ENCODE measurements around the gene PEX5L.
"Not testable (repeated sequence)": the region's sequence is repeated elsewhere in the genome, so short reads cannot be mapped to it uniquely, and the experiment has no call there.

PEX5L gene, protein sequence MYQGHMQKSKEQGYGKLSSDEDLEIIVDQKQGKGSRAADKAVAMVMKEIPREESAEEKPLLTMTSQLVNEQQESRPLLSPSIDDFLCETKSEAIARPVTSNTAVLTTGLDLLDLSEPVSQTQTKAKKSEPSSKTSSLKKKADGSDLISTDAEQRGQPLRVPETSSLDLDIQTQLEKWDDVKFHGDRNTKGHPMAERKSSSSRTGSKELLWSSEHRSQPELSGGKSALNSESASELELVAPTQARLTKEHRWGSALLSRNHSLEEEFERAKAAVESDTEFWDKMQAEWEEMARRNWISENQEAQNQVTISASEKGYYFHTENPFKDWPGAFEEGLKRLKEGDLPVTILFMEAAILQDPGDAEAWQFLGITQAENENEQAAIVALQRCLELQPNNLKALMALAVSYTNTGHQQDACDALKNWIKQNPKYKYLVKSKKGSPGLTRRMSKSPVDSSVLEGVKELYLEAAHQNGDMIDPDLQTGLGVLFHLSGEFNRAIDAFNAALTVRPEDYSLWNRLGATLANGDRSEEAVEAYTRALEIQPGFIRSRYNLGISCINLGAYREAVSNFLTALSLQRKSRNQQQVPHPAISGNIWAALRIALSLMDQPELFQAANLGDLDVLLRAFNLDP
- long read RNA-seq, donor 1, result 0 reads
- long read RNA-seq, donor 2, result 0 reads
- long read RNA-seq, donor 3, result 0 reads
- long read RNA-seq, donor 4, result 0 reads
- long read RNA-seq, donor 5, full-length matches to known transcripts, result 1 of 1 reads
- long read RNA-seq, donor 5, partial matches to known transcripts, result 0 of 1 reads
- long read RNA-seq, donor 5, other reads (novel, unspliced or antisense), result 0 of 1 reads
- long read RNA-seq, donor 6, result 0 reads
- long read RNA-seq, donor 7, result 0 reads
- long read RNA-seq, donor 8, result 0 reads

DNA sequence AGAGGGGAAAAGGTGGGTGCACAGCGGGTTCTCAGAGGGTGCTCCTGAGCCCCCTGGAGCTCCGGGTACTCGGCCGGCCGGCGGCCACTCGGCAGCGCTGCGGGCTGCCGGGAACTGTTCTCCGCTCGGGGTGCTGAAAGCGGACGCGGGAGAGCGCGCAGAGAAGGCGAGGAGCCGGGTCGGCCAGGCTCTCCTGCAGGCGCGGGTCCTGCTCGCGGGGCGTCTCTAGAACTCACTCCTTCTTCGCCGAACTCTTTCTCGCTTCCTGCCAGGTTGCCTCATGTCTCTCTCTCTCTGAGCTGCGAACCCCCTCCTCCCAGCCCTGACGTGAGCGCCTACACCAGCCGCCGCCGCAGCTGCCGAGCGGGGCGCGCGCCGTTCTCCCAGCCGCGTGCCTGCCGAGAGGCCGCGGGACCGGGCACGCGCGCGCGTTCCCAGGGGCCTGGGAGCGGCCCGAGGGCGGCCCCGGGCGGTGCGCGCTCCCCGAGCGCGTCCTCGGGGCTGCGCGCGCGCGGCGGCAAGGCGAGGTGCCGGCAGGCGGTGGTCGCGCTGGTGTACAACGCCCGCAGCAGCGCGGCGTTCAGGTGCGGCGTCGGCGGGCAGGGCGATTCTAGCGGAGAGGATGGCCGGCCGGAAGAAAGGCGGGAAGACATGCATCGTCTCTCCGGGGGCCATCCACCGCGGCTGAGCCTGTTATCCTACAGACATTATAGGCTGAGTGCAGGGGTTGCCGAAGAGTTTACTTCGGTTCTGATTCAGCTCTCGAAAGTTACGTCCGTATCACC, at the start of gene PEX5L:
Gene PEX5L (minus strand): TSS at position 267 of the 785 bp plus-strand sequence. CDS start 338 bp downstream, outside the sequence.
- DNase-seq, result peak; percentile 88

GRCh38 chr3:180085122-180085710, 48.5 kb upstream of the PEX5L start:
- DNase-seq, result no peak

DNA sequence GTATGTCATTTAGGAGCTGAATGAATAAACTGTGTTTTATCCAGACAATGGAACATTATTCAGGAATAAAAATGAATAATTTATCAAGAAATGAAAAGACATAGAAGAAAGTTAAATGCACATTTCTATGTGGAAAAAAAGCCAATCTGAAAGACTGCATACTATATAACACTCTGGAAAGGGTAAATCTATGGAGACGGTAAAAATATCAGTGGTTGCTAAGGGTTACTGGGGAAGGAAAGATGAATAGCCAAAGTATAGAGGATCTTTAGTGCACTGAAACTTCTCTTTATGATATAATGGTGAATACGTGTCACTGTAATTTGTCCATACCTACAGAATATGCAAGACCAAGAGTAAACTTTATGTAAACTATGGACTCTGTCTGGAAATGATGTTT, 46.0 kb upstream of the PEX5L start:
- DNase-seq, result no peak

DNA sequence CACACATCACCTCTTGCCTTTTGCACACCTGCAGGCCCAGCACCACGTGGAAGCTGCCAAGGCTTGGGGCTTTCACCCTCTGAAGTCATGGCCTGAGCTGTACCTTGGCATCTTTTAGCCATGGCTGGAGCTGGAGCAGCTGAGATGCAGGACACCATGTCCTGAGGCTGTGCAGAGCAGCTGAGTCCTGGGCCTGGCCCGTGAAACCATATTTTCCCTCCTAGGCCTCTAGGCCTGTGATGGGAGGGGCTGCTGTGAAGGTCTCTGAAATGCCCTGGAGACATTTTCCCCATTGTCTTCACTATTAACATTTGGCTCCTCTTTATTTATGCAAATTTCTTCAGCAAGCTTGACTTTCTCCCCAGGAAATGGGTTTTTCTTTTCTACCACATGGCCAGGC, 41.9 kb upstream of the PEX5L start:
- DNase-seq, result no peak

DNA sequence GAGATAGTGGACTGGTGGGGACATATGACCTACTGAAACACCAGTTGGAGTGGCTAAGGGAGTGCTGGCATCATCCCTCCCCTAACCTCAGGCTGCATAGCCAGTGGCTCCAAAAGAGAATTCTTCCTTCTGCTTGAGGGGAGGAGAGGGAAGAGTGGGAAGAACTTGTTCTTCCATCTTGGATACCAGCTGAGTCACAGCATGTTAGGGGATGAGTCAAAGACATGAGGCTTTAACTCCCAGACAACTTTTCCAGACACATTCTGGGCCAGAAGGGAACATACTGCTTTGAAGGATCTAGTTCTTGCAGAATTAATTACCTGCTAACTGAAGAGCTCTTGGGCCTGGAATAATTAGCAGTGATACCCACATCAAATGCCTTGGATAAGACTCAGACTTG, 36.8 kb upstream of the PEX5L start:
- no peak for DNase-seq

- DNase-seq, result no peak
These were observed 36.0 kb upstream of the PEX5L start for GRCh38 chr3:180072786-180073185.

GRCh38 chr3:180070925-180071324, 34.2 kb upstream of the PEX5L start:
- DNase-seq, result no peak

DNA sequence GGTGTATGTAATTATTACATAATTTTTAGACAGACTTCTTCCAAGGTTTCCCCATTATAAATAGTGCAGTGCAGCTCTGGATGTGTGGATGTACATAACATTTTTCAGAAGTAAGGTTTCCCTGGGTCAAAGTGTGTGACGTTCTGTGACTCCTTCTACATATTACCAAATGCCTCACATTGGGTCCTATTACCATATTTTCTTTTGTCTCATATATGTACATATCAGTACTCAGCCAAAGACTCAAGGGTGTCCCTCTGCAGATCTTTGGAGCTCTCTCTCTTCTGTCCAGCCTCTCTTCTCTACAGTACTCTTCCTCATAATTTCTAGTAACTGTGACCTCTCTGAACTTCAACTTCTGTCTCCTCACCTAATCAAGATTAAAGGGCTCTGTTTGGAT, 31.3 kb upstream of the PEX5L start:
- no peak for DNase-seq

DNA sequence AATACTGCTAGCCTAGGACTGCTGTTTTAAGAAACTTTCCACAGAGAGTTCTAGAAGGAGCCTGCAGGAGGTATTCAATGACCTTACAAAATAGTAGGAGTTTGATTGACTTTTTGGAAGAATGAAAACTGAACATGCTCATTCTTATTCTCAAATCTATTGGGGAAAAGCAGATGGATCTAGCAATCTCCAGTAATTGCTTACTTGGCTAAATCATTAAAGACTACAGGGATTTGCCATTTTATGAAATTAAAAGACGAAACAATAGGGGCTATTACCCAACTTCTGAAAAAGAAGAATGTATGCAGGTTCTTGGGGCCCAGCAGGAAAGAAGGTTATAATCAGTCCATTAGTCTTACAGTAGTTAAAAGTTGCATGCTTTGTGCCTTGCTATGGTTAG, 29.9 kb upstream of the PEX5L start:
- no peak for DNase-seq

- no peak for DNase-seq
These were observed 27.0 kb upstream of the PEX5L start for GRCh38 chr3:180063783-180064182.

GRCh38 chr3:180062771-180063170, 26.0 kb upstream of the PEX5L start:
- DNase-seq, result no peak

DNA sequence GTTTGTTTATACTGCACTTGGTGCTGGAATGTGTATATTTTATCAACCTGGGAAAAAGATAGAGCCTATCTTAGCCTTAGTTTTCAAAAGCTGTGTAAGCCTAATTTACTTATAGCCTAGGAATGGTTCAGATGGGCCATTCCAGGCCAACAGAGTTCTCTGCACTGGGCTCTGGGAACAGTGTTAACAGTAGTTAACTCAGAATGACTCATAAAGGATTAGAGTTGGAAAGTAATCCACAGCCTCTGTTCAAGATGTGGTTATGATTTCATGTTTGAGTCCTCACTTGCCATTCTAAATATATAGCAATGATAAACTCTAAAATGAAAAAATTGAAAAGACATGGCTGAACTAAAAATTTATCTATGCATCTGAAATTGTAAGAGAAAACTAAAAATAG, 22.6 kb upstream of the PEX5L start:
- DNase-seq, result no peak

GRCh38 chr3:180058238-180058637, 21.5 kb upstream of the PEX5L start:
- DNase-seq, result no peak

- not testable (repeated sequence) for DNase-seq
These were observed 18.9 kb upstream of the PEX5L start for GRCh38 chr3:180055656-180056055.

DNA sequence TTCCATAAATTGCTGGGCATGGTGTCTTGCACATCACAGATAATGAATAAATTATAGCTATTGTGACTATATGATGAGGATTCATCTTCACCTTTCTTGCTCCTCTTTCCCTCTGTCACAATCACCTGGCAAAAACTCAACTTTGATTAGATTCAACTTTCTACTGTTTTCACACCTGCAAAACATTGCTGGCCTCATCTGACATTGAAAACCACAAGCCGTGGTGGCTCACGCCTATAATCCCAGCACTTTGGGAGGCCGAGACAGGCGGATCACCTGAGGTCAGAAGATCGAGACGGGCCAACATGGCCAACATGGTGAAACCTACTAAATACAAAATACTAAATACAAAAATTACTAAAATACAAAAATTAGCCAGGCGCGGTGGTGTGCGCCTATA, 12.7 kb upstream of the PEX5L start:
- no peak for DNase-seq

GRCh38 chr3:180048840-180049239, 12.1 kb upstream of the PEX5L start:
- no peak for DNase-seq

DNA sequence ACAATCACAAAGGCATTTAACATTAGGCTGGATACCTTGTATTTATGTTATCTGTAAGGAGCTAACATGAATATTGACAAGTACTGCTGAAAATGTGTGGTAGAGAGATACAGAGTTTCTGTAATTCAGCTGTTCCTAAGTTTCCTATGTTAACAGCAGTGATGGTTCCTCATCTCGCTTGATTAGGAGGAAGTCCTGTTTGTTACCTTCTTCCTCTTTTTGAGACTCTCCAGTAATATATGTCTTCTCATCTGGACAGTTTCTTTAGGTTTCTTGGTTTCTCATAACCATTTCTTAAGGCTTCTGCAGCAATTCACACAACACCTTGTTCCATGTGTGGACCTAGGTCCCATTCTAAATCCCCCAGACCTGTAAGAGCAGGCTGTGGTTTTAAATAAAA, 11.4 kb upstream of the PEX5L start:
- no peak for DNase-seq

DNA sequence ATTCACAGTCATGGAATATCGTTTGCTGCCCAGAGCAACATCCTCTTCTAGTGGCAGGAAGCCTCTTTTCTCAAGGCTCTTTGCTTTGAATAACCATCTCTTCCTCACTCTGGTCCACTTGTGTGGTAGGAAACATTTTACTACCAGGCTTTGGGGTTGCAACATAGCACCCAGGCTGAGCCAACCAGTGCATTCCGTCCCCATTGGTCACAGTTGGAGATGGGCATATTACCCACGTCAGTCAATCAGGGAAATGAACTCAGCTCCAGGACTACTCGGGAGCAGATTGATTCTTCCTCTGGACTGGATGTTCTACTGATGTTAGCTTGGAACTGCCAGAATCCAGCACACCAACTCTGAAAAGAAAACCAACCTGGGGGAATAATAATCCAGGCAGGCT, 4.2 kb upstream of the PEX5L start:
- DNase-seq, result no peak

- DNase-seq, result no peak
These were observed 556 bp downstream of the PEX5L start for GRCh38 chr3:180036092-180036670.

GRCh38 chr3:180026997-180027396, 9.7 kb downstream of the PEX5L start:
- DNase-seq, result no peak

DNA sequence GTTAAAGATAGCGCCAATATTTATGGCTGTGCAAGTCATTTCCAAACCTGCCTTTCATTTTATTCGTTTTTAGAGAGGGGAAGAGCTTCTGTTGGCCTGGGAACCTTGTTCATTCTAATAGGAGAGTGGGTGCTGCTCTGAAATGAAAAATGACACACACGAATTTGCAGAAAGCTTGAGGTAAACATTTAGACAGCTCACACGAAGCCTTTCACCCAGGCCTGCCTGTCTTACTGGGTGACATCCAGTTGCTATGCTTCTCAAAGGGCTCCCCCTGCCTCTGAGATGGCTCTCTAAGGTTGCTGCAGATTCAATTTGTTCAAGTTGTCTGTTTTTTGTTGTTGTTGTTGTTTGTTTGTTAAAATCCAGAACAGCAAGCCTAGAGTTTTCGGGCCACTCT, 18.2 kb downstream of the PEX5L start:
- DNase-seq, result no peak

GRCh38 chr3:180017846-180018245, 18.9 kb downstream of the PEX5L start:
- DNase-seq, result no peak

Measured in right kidney (tissue), 9 donors.